Daoy (cell line): ENCODE results near the gene IQSEC2. TPM values are rescaled to one million over a fixed set of nuclear protein-coding genes. Genes with fewer than 3 reads are reported as not detected.

Experiments used
- DNase-seq: peaks from one replicate; pipeline ENCODE4 v3.0.0-alpha.2; 2015; ENCODE audit warnings: low read depth
- total RNA-seq: library from RNA; depleted of rRNA; stranded (reverse); fragments of >200 nt; shearing (Covaris generic); gene quantifications from 2 replicates; pipeline ENCODE4 v1.2.3, GENCODE V29; 2014

The IQSEC2 gene
- total RNA-seq, 1 experiment from 2014 or later: 1.8 TPM

DNA sequence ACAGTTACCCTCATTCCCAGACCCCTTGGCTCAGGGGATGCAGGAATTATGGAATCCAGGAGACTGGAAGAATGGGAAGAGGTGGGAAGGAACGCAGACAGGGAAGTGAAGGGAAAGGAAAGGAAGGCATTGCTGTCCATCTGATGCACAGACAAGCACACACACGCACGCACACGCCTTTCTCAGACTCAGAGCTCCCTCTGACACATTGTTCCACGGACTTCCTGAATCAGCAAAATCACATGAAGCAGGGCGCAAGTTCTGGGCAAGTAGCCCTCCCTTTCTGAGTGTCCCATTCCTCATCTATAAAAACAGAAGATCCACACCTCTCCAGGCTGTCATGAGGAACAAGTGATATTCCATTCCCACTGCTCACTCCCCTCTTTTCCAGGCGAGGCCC lies 13.2 kb downstream of the IQSEC2 start:
- DNase-seq: no peak

DNA sequence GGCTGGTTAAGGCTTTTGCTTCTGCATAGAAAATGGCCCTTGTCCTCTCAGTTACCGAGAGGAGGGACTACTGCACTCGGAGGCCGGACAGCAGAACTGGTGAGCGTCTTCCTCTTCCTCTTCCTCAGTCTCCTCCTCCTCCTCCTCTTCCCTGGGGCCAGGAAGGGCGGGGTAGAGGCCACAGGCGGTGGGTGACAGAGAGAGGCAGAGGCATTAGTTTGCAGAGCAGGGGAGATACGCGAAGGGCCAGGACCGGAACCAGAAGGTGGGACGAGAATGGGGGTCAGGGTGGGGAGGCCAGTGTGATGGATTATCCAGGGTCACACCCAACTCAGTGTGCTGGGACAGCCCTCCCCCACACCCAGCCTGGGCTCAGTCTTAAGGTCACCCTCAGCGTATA lies 14.5 kb downstream of the IQSEC2 start:
- no peak for DNase-seq

DNA sequence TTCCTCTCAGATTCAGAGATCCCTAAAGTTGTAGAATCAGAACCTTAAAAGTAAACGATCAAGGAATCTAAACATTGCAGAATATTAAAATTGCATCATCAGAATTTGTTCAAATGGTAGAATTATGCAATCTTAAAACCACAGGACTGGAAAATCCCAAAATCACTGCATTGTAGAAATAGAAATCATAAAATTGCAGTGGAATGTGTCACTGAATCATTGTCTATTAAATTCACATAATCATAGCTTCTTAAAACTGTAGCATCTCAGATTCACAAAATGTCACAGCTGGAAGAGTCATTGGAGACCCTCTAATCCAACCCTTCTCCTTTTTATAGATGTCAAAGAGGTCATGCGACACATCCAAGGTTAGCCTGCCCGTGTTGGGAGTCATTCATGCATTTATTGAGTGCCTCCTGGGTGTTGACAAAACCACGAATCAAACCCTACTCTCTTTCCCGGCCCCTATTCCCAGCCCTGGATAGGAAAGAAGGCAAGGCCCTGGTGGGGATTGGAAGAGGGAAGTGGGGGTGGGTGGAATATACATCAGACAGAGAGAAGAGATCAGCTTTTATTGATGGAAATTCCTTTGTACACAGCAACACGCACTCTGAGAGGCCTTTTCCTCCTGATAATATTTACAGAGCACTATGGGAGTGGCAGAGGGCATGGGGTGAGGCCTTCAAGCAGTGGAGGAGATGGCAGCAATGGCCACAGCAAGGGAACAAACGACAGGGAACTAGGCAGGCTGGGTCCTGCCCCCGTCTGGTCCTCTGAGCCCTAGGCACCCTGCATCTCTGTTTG lies 15.4 kb downstream of the IQSEC2 start:
- DNase-seq: no peak

DNA sequence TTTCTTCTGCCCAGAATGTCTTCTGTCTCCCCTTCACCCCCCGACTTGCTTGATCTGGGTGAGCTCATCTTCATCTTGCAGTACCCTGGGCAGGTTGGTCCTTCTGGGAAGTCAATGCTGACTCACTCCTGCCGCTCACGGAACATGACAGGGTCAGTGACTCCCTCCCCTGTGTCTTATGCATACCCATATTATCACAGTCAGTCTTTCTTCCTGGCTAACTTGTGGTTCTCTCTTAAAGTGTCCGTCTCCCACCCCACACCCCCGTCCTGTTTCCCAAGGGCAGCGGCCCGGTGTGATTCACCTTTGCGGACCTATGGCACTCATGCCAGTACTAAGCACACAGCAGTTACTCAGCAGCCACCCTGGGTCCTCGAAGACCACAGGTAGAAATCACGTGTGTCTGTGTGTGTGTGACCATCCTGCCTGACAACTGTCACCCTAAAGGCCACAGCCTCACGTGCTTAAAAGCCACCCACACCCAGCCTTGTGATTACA lies 17.7 kb downstream of the IQSEC2 start:
- peak; percentile 69 for DNase-seq

DNA sequence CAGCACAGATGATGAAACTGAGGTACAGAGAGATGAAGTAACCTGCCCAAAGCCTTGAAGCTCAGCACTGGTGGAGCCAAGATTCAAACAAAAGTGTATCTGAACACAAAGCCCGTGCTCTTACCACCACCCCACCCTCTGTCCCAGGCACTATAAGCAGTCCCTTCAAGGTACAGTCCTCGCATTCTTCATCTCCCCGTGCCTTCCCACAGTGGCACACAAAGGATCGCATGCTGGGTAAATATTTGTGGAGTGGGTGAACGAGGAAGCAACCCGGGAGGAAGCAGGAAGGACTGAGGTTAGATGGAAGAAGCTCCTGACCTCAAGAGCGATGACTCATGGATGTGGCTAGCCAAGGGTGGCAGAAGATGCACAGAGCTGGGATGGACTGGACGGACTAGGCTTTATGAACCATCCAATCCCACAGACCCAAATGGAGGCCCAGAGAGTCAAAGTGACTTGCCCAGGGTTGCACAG lies 18.4 kb downstream of the IQSEC2 start:
- peak; percentile 73 for DNase-seq

DNA sequence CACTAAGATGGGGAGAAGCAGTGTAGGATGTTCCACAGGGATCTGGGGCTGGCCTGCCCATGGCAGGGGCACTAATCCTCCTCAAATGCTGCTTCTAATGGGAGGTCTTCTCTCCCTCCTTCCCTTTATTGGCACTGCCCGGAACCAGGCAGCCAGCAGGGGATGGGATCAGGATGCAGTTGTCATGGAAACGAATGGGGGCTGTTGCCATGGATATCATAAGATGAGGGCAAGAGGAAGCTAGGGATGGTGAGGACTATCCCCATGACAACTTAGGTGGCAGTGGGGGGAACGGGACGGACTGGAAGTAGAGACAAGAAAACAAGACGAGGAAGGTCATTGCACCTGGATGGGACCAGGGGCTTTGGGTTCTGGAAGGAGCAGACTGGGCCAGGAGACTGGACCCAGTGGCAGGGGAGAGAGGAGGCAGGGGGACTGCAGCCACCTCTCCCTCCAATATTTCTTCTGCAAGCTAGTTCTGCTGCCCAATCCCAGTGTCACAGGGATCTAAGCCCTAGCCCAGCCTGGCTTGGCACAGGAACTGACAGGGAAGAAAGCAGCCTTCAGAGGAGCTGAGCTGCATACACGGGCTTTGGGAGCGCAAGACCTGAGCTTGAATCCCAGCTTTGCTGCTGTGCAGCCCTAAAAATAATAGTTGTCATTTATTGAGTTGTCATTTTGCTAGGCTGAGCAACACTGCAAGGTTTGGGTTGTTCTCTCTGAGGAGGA lies 19.0 kb downstream of the IQSEC2 start:
- DNase-seq: no peak

DNA sequence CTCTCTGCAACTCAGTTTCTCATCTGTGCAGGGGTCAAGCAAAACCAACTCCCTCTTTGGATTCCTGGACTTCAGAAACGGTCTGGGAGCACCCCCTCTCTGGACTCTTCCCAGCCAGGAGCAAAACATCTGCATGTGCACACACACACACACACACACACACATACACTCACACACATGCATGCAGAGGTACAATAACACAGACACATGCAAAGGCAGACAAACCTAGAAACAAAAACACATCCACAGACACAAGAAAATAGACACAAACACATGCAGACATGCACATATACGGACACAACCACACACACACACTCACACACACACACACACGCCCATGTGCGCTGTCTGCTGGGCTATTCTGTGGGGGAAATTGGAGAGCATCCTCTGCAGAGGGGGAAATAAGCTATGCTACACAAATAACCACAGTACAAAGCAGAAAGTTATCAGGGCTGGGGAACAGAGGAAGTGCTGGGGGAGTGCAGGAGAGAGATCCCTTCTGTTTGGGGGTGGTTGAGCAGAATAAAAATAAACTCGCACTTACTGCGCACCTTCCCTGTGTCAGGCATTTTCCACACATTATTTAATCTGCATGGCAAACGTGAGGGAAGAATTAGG lies 19.9 kb downstream of the IQSEC2 start:
- no peak for DNase-seq

DNA sequence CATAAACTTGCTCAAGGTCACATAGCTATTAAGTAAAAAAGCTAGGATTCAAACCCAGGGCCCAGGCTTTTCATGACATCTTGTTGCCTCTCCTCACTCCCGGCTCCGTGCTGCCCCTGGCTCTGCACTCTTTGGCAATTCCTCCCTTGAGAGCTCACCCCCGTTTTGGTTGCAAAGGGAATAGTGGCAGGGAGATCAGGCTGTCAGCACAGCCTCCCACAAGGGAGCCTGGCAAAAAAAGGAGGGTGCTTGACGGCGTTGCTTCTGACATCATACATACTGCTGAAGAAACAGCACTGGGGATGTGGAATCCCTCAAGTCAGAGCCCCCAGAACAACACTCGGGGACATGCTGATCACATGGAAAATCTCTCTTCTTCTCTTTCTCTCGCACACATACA lies 20.5 kb downstream of the IQSEC2 start:
- DNase-seq: no peak

DNA sequence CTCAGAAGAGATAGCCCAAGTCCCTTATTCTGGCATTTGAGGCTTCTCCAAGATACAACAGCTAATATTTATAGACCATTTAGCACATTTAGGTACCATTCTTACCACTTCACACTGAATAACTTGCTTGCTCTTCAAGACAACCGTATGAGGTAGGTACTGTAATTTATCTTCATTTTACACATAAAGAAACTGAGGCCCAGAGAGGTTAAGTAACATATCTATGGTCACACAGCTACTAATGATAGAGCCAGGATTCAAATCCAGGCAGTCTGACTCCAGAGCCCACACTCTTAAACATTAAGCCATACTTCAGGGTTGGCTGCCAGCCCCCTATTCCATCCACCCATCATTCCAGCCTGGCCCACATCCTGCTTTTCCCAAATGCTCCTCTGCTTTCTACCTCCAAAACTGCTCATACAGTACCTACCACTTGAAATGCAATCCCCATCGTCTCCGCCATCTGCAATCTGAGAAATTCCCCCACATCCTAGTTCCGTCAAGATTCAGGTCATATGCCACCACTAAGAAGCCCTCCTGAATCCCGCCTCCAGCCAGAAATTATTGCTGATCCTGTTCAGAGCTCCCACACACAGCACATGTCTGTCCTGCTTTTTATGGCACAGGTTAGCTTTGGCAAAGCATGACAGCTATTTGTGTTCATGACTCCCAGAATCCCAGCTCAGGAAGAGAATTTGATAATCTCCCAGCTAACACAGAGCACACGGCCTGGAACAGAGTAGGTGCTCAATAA lies 23.5 kb downstream of the IQSEC2 start:
- no peak for DNase-seq

DNA sequence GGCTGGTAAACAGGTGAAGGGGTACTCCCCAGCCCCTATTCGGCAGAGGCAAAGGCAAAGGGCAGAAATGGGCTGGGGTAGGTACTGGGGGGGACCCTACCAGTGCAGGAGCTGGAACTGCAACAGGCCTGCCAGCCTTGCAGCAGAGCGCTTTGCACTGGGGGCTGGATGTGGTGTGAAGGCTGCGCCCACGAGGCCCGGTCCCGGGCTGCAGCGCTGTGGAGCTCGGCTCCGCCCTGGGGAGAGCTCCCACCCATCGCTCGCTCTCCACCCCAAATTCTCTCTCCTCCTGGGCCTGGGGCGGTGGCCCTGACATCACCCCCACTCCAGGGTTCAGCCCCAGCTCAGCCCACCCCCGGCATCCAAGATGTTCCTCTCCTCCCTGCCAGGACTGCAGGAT lies 24.2 kb downstream of the IQSEC2 start:
- DNase-seq: no peak

DNA sequence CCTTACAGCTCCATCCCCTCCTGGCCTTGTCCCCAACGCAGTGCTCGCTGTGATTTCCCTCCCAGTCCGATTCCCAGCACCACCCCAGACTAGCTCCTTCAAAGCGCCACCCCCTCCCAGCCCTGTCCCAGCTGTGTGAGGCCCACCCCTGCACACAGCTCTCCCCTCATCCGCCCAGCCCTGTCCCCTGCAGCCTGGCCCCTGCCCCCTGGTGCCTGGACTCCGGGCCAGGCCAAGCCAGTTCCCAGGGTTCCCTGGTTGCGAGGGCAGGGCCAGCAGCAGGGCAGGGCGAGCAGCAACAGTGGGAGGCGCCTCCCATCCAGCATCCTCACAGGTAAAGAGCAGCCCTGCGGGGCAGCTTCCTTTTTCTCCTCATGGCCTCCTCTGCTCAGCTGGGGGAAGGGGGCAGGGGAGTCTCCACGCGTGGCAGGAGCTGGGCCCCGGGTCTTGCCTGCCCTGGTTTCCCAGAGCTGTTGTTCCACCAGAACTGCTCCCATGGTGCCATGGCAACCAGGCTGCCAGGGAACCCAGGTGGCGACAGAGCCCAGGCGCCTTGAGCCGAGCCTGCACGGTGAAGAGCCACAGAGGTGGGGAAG lies 24.8 kb downstream of the IQSEC2 start:
- DNase-seq: no peak

DNA sequence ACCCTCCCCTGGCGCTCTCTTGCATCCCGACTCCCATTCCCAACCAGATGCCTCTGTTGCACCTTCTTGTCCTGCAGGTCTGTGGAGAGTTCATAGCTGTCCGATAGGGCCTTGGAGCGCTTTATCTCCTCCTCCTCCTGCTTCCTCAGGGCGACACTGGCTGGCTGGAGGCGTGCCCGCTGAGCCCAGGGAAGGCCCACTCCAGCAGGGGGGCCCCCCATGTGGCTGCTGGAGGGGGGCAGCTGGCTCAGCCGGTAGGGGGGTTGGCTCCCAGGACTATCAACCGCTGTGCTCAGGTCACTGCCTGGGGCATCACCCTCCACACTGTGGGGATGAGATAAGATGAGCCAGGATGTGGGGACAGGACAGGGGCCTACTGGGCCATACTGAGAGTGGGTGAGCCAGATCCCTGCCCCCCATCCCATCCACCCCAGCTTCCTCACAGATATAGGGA lies 25.6 kb downstream of the IQSEC2 start:
- DNase-seq: no peak

DNA sequence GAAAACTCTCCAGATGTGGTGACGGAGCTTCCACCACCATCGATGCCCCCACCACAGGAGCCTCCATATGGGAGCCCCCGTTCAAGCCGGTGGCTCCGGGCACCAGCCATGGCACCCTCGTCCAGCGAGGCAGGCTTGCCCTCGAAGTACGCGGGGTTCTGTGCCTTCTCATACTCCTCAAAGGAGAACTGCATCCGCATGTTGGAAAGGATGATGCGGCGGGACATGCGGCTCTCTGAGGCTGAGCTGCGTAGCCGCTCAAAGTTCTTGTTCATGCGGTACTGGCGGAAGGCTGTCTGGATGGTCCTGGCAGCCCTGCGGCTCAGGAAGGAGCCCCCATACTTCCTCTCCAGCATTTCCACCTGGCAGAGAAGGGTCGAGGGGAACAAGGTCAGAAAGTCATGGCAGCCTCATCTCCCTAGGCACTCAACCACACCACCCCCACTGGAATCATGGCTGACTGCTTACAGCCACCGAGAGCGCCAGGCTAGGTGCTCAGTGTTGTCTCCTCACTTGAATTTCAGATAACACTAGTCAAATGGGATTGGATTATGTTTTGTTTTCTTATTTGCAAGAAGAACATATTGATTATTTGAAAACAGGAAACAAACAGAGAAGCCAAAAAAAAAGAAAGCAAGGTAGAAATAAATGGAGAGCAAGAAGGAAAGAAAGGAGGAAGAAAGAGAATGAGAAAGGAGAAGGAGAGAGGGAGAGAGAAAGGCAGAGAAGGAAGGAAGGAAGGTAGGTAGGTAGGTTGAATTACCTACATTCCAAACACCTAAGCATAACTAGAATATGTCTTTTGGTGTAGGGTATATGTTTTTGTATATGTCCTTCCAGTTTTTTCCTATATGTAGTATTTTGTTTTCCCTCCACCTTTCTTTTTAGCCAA lies 26.6 kb downstream of the IQSEC2 start:
- no peak for DNase-seq

DNA sequence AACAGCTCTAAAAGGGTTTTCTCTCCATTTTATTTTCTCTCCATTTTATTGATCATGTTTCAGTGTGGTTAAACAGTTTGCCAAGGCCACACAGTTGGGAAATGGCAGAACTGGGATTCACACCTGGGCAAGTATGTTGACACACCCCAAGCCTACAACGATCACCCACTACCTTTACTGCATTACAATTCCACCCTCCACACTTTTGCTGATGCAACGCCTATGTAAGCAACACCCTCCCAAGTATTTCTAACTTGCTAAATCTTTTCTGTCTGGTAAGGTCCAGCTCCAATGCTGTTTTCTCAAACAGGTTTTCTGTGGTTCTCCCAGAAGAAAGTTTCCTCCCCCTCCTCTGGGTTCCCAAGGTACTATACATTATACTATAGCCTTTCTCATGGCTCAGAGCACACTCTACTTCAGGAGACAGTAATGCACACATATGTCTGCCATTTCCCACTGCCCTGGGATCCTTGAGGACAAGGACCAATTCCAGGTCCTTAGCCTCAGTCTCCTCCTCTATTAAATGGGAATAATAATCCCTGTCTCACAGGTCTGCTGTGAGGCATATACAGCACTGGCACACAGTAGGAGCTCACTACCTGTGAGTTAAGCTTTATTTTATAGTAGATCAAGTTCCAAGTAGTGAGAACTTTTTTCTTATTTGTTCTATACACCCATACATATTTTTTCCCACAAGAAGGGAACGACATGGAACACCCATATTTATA lies 27.9 kb downstream of the IQSEC2 start:
- DNase-seq: no peak

DNA sequence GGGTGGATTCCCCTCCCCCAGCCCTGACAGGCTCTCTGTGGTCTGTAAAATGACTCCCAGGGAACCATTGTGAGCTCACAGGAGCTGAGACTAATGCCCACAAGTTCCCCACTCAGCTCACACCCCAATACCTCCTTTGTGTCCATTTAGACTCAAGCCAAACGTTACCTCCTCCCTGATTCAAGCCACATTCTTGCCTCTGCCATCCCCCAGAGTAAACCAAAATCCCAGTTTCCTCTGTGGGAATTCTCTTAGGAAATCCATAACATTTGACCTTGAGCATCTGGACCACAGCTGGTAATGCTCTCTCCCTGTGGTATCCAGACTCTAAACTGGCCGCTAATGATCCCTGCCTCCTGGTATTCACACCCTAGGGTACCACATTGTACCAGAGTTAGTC lies 30.1 kb downstream of the IQSEC2 start:
- no peak for DNase-seq

DNA sequence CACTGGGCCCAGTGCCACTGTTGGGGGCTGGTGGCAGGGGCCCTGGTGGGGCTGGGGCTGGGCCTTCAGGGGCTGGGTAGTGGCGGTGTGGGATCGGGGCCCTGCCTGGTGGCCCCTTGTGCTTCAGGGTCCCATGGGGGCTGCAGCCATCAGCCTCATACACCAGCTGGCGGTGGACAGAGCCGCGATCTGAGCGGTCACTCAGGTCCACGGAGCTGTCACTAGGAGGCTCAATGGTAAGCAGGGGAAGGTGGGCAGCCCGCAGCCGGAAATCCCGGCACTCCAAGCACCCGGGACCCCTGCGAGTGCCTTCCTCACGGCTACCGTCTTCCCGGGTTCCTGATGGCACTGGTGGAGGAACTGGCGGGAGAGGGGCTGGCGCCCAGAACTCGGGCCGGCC lies 30.8 kb downstream of the IQSEC2 start:
- DNase-seq: no peak

DNA sequence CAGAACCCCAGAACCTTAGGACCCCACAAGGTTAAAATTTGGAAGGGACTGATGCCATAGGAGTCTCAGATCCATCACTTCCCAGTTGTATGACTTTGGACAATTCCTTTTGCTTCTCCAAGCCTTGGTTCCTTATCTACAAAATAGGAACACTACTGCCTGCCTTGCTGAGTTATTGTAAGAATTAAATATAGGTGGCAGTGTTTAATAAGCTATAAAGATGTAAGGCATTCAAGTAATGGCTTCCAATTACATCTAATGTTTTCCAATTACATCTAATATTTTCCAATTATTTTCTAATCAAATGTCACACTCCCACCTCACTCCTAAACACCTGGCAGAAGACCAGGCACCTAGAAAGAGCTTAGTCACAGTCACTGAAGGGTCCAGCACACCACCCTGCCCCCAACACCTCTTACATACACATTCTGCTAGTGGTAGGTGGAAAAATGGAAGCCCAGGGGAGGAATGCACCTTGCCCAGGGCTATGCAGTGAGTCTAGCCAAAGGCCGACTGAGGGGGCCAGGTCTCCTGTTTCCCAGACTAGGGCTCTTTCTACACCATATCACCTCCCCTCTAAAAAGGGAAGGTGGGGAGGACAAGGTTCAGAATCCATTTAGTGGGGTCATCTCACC lies 31.9 kb downstream of the IQSEC2 start:
- DNase-seq: no peak

DNA sequence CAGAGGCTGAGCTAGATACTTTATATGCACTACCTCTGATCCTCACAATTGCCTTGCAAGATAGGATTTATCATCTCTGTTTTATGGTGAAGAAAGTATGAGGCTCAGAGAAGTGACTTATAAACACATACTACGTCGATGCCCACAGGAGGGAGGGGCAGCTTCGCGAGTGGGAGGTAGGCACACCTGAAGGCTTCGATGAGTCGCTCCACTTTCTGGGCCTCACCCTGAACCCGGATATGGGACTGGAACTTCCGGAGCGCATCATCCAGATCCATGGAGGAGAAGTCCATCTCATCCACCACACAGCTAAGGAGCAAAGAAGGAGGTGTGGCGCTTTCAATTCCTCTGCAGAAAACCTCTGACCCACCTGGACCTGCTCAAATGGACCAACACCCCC lies 33.5 kb downstream of the IQSEC2 start:
- DNase-seq: no peak

DNA sequence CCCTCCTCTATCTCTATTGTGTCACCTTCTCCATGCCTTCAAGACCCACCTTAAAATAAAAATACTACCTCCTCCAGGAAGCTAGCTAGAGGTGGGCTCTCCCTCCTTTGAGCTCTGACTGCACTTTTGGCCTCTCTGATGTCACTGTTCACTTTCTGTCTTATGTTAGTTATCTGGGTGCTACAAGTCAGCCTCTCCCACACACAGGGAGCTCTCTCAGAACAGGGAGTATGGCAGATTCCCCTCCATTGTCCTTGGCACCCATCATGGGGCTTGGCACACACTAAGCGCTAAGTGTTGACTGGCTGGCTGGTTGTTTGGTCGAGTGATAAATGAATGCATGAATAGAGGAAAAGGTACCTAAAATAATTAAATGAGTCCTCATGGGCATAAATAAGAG lies 35.2 kb downstream of the IQSEC2 start:
- no peak for DNase-seq
